Prostate gland (tissue), 2 donors: Measurements from ENCODE around the gene LIN28A.

Experiments used
- POLR2A ChIP-seq: fragments of 450-650 bp; IDR thresholded peaks from one replicate; pipeline ENCODE4 v1.6.1; 2016; ENCODE audit warnings: antibody characterized with exemption, mild to moderate bottlenecking
- TF ChIP-seq, protein P1 (sequence below), 4 experiments: fragments of 200-600 bp in 2 of 4; fragments of 450-650 bp in 2 of 4; sonication (generic) in 2 of 4; IDR thresholded peaks; 1 replicate in 3 of 4; 2 replicates in 1 of 4; pipeline ENCODE4 v1.5.1; 2016 to 2019; ENCODE audit warnings: antibody characterized with exemption in 4 of 4, mild to moderate bottlenecking in 2 of 4, moderate library complexity in 2 of 4

DNA sequence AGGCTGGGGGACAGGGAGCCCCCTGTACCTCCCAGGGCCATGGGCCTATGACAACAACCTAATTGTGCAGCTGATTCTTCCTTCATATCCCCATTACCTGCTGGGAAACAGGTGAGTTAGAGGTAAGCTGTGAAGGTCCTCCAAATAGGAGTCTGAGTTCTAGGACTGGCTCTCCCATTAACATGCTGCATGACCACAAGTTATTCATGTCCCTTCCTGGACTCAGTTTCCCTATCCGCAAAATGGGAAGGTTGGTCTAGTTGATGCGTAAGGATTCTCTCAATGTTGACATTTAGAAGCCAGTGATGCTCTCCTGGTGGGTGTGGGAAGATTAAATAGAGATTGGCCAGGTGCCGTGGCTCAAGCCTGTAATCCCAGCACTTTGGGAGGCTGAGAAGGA lies 42.1 kb upstream of the LIN28A start:
- TF ChIP-seq, protein P1, sequence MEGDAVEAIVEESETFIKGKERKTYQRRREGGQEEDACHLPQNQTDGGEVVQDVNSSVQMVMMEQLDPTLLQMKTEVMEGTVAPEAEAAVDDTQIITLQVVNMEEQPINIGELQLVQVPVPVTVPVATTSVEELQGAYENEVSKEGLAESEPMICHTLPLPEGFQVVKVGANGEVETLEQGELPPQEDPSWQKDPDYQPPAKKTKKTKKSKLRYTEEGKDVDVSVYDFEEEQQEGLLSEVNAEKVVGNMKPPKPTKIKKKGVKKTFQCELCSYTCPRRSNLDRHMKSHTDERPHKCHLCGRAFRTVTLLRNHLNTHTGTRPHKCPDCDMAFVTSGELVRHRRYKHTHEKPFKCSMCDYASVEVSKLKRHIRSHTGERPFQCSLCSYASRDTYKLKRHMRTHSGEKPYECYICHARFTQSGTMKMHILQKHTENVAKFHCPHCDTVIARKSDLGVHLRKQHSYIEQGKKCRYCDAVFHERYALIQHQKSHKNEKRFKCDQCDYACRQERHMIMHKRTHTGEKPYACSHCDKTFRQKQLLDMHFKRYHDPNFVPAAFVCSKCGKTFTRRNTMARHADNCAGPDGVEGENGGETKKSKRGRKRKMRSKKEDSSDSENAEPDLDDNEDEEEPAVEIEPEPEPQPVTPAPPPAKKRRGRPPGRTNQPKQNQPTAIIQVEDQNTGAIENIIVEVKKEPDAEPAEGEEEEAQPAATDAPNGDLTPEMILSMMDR (IDR thresholded peaks at IDR 0.05): no peak
- no peak for TF ChIP-seq POLR2A
